Keratinocyte (primary cell): Measurements from ENCODE around the gene LRRC17.

Experiments
- EZH2 ChIP-seq: IDR thresholded peaks from one replicate; pipeline ENCODE4 v1.6.1; 2012; ENCODE audit warnings: inconsistent platforms, mild to moderate bottlenecking, low read length, moderate library complexity
- TF ChIP-seq, protein P1 (sequence below), 3 experiments: IDR thresholded peaks in 1 of 3; conservative IDR thresholded peaks in 1 of 3; optimal IDR thresholded peaks in 1 of 3; 2 replicates in 2 of 3; 3 replicates in 1 of 3; pipeline versions ENCODE3 to v1.5.1; 2011; ENCODE audit warnings: low read length in 3 of 3, mild to moderate bottlenecking in 3 of 3, moderate library complexity in 2 of 3, control low read depth in 1 of 3, inconsistent platforms in 1 of 3; ENCODE audit not compliant: insufficient read depth in 2 of 3; ENCODE audit errors: extremely low read depth in 1 of 3

GRCh38 chr7:102898532-102898859 lies 14.3 kb upstream of the LRRC17 start:
- TF ChIP-seq, protein P1, sequence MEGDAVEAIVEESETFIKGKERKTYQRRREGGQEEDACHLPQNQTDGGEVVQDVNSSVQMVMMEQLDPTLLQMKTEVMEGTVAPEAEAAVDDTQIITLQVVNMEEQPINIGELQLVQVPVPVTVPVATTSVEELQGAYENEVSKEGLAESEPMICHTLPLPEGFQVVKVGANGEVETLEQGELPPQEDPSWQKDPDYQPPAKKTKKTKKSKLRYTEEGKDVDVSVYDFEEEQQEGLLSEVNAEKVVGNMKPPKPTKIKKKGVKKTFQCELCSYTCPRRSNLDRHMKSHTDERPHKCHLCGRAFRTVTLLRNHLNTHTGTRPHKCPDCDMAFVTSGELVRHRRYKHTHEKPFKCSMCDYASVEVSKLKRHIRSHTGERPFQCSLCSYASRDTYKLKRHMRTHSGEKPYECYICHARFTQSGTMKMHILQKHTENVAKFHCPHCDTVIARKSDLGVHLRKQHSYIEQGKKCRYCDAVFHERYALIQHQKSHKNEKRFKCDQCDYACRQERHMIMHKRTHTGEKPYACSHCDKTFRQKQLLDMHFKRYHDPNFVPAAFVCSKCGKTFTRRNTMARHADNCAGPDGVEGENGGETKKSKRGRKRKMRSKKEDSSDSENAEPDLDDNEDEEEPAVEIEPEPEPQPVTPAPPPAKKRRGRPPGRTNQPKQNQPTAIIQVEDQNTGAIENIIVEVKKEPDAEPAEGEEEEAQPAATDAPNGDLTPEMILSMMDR (optimal IDR thresholded peaks at IDR 0.05 in 1 of 3, IDR thresholded peaks at IDR 0.05 in 1 of 3, conservative IDR thresholded peaks at IDR 0.05 in 1 of 3; ENCODE audit: extremely low read depth in 1 of 3, insufficient read depth in 2 of 3, low read length in 3 of 3) = no peak
- no peak for TF ChIP-seq EZH2
